ENCODE data around the gene AGPAT2.

DNA sequence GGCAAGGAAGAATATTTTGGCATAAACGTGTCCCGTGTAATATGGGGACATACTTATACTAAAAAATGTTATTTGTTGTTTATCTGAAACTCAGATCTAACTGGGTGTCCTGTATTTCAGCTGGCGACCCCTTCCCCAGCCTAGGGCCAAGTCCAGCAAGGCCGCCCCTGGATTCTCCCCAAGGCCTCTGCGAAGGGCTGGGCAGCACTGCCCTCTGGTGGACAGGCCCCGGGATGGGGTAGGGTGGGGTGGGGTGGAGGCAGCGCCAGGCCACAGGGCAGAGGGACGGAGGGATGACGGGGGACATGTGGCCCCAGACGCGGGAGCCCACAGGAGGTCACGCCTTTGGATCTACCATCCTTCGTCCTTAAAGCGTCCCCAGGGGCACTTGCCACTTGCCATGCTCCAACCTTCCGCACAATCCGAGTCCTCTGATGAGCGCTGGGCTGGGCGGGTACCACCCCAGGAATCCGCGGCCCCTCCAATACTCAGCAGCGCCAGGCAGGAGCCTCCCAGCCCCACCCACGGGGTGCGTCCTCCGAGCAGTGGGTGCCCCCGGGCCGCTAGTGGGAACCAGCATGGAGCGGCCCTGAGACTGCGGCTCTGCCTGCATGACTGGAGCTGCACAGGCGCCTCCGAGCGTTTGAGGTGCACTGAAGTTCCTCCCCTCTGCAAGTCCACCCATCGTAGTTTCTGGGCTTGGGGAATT lies 7.1 kb upstream of the AGPAT2 start:
- TF ChIP-seq, protein P1, sequence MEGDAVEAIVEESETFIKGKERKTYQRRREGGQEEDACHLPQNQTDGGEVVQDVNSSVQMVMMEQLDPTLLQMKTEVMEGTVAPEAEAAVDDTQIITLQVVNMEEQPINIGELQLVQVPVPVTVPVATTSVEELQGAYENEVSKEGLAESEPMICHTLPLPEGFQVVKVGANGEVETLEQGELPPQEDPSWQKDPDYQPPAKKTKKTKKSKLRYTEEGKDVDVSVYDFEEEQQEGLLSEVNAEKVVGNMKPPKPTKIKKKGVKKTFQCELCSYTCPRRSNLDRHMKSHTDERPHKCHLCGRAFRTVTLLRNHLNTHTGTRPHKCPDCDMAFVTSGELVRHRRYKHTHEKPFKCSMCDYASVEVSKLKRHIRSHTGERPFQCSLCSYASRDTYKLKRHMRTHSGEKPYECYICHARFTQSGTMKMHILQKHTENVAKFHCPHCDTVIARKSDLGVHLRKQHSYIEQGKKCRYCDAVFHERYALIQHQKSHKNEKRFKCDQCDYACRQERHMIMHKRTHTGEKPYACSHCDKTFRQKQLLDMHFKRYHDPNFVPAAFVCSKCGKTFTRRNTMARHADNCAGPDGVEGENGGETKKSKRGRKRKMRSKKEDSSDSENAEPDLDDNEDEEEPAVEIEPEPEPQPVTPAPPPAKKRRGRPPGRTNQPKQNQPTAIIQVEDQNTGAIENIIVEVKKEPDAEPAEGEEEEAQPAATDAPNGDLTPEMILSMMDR (conservative IDR thresholded peaks at IDR 0.05; ENCODE audit: low read depth in 2 of 2): peak; percentile 65 to 96
- no peak for TF ChIP-seq EZH2phosphoT487 (IDR thresholded peaks at IDR 0.05; ENCODE audit: unreplicated experiment)
- TF ChIP-seq POLR2AphosphoS5 (IDR thresholded peaks at IDR 0.05; ENCODE audit: low read depth): no peak
- TF ChIP-seq EZH2 (IDR thresholded peaks at IDR 0.05; ENCODE audit: low read depth, unreplicated experiment): no peak
- TF ChIP-seq, protein P2, sequence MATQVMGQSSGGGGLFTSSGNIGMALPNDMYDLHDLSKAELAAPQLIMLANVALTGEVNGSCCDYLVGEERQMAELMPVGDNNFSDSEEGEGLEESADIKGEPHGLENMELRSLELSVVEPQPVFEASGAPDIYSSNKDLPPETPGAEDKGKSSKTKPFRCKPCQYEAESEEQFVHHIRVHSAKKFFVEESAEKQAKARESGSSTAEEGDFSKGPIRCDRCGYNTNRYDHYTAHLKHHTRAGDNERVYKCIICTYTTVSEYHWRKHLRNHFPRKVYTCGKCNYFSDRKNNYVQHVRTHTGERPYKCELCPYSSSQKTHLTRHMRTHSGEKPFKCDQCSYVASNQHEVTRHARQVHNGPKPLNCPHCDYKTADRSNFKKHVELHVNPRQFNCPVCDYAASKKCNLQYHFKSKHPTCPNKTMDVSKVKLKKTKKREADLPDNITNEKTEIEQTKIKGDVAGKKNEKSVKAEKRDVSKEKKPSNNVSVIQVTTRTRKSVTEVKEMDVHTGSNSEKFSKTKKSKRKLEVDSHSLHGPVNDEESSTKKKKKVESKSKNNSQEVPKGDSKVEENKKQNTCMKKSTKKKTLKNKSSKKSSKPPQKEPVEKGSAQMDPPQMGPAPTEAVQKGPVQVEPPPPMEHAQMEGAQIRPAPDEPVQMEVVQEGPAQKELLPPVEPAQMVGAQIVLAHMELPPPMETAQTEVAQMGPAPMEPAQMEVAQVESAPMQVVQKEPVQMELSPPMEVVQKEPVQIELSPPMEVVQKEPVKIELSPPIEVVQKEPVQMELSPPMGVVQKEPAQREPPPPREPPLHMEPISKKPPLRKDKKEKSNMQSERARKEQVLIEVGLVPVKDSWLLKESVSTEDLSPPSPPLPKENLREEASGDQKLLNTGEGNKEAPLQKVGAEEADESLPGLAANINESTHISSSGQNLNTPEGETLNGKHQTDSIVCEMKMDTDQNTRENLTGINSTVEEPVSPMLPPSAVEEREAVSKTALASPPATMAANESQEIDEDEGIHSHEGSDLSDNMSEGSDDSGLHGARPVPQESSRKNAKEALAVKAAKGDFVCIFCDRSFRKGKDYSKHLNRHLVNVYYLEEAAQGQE (IDR thresholded peaks at IDR 0.05; ENCODE audit: unreplicated experiment): no peak
- TF ChIP-seq, protein P3, sequence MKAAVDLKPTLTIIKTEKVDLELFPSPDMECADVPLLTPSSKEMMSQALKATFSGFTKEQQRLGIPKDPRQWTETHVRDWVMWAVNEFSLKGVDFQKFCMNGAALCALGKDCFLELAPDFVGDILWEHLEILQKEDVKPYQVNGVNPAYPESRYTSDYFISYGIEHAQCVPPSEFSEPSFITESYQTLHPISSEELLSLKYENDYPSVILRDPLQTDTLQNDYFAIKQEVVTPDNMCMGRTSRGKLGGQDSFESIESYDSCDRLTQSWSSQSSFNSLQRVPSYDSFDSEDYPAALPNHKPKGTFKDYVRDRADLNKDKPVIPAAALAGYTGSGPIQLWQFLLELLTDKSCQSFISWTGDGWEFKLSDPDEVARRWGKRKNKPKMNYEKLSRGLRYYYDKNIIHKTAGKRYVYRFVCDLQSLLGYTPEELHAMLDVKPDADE (IDR thresholded peaks at IDR 0.05): no peak
